H9 (cell line): ENCODE data around the gene NCK1. TPM values are rescaled to one million over a fixed set of nuclear protein-coding genes. Genes with fewer than 3 reads are reported as not detected.

Experiments used
- DNase-seq: peaks from one replicate; pipeline ENCODE4 v3.0.0-alpha.2; 2017
- H2AFZ ChIP-seq: one replicate; pipeline ENCODE4 v1.6.1; 2013; ENCODE audit warnings: mild to moderate bottlenecking, low read length, control low read depth, moderate library complexity
- H2AK5ac ChIP-seq: 2 replicates; pipeline ENCODE4 v1.6.1; 2013; ENCODE audit warnings: low read length, control low read depth, mixed read lengths; ENCODE audit not compliant: insufficient read length
- H2BK120ac ChIP-seq: one replicate; pipeline ENCODE4 v1.6.1; 2013; ENCODE audit warnings: low read depth, mild to moderate bottlenecking, low read length, control low read depth, inconsistent platforms; ENCODE audit not compliant: poor library complexity, severe bottlenecking
- H2BK12ac ChIP-seq: 2 replicates; pipeline ENCODE4 v1.6.1; 2013; ENCODE audit warnings: low read length, control low read depth, mixed read lengths, low read depth; ENCODE audit not compliant: insufficient read length
- H2BK15ac ChIP-seq: 2 replicates; pipeline ENCODE4 v1.6.1; 2013; ENCODE audit warnings: low read depth, low read length, control low read depth
- H2BK20ac ChIP-seq: one replicate; pipeline ENCODE4 v1.6.1; 2013; ENCODE audit warnings: low read depth, mild to moderate bottlenecking, low read length, control low read depth, inconsistent platforms; ENCODE audit not compliant: poor library complexity, severe bottlenecking
- H2BK5ac ChIP-seq: 2 replicates; pipeline ENCODE4 v1.6.1; 2013; ENCODE audit warnings: low read length, control low read depth, mixed read lengths; ENCODE audit not compliant: insufficient read length
- H3K14ac ChIP-seq: 2 replicates; pipeline ENCODE4 v1.6.1; 2013; ENCODE audit warnings: low read length, control low read depth; ENCODE audit not compliant: insufficient read depth
- H3K18ac ChIP-seq: 2 replicates; pipeline ENCODE4 v1.6.1; 2013; ENCODE audit warnings: low read depth, mild to moderate bottlenecking, mixed read lengths, low read length, control low read depth; ENCODE audit not compliant: insufficient read length
- H3K23ac ChIP-seq: 2 replicates; pipeline ENCODE4 v1.6.1; 2013; ENCODE audit warnings: low read length, control low read depth, mixed read lengths, low read depth; ENCODE audit not compliant: insufficient read length
- H3K23me2 ChIP-seq: 2 replicates; pipeline ENCODE4 v1.6.1; 2013; ENCODE audit warnings: low read depth, mild to moderate bottlenecking, mixed read lengths, low read length, control low read depth; ENCODE audit not compliant: insufficient read length, poor library complexity, severe bottlenecking
- H3K27ac ChIP-seq: 2 replicates; pipeline ENCODE4 v1.5.1; 2013; ENCODE audit warnings: low read length, control low read depth, mixed read lengths, low read depth; ENCODE audit not compliant: insufficient read length
- H3K27me3 ChIP-seq: 2 replicates; pipeline ENCODE4 v1.6.1; 2013; ENCODE audit warnings: low read length, control low read depth, inconsistent platforms; ENCODE audit not compliant: insufficient read depth
- H3K4ac ChIP-seq: 2 replicates; pipeline ENCODE4 v1.6.1; 2013; ENCODE audit warnings: low read depth, mild to moderate bottlenecking, control low read depth, inconsistent platforms, low read length, moderate library complexity
- H3K4me1 ChIP-seq: 2 replicates; pipeline ENCODE4 v1.6.1; 2013; ENCODE audit warnings: low read length, control low read depth, inconsistent platforms; ENCODE audit not compliant: insufficient read depth
- H3K4me2 ChIP-seq: 2 replicates; pipeline ENCODE4 v1.6.1; 2013; ENCODE audit warnings: low read length, control low read depth, mixed read lengths; ENCODE audit not compliant: insufficient read length, insufficient read depth
- H3K56ac ChIP-seq: 2 replicates; pipeline ENCODE4 v1.6.1; 2013; ENCODE audit warnings: low read depth, mild to moderate bottlenecking, mixed read lengths, low read length, control low read depth; ENCODE audit not compliant: insufficient read length
- H3K79me1 ChIP-seq: 2 replicates; pipeline ENCODE4 v1.6.1; 2013; ENCODE audit warnings: low read depth, mild to moderate bottlenecking, moderate library complexity, low read length, control low read depth, inconsistent platforms; ENCODE audit not compliant: insufficient read depth, poor library complexity, severe bottlenecking
- H3K79me2 ChIP-seq: 2 replicates; pipeline ENCODE4 v1.6.1; 2013; ENCODE audit warnings: low read length, control low read depth, inconsistent platforms; ENCODE audit not compliant: insufficient read depth
- H3K9ac ChIP-seq: 2 replicates; pipeline ENCODE4 v1.6.1; 2013; ENCODE audit warnings: low read length, control low read depth, mixed read lengths; ENCODE audit not compliant: insufficient read length; ENCODE audit errors: extremely low read depth
- H3K9me3 ChIP-seq: one replicate; pipeline ENCODE4 v1.6.1; 2013; ENCODE audit warnings: low read depth, low read length, inconsistent platforms; ENCODE audit not compliant: control insufficient read depth
- H3T11ph ChIP-seq: one replicate; pipeline ENCODE4 v1.6.1; 2013; ENCODE audit warnings: mild to moderate bottlenecking, low read length, control low read depth, inconsistent platforms
- H4K20me1 ChIP-seq: one replicate; pipeline ENCODE4 v1.6.1; 2013; ENCODE audit not compliant: control insufficient read depth, insufficient read length, insufficient read depth
- H4K5ac ChIP-seq: 2 replicates; pipeline ENCODE4 v1.6.1; 2013; ENCODE audit warnings: low read depth, mild to moderate bottlenecking, mixed read lengths, low read length, control low read depth; ENCODE audit not compliant: insufficient read length
- H4K8ac ChIP-seq: replicated peaks from 2 replicates; pipeline ENCODE4 v1.6.1; 2013; ENCODE audit warnings: low read length, control low read depth, mixed read lengths, low read depth; ENCODE audit not compliant: insufficient read length
- H4K91ac ChIP-seq: 2 replicates; pipeline ENCODE4 v1.6.1; 2013; ENCODE audit warnings: low read depth, mild to moderate bottlenecking, moderate library complexity, mixed read lengths, low read length, control low read depth; ENCODE audit not compliant: insufficient read length
- H3K27ac Mint-ChIP-seq, 3 experiments: 2 replicates in 2 of 3; 3 replicates in 1 of 3; pipeline ENCODE4 v1.8.0; 2020 to 2021; ENCODE audit warnings: mixed read lengths in 3 of 3, mild to moderate bottlenecking in 1 of 3, moderate library complexity in 1 of 3
- H3K27me3 Mint-ChIP-seq: 2 replicates; pipeline ENCODE4 v1.8.0; 2021; ENCODE audit warnings: low read depth, mild to moderate bottlenecking, moderate library complexity, mixed read lengths
- H3K36me3 Mint-ChIP-seq, 3 experiments: 2 replicates in 2 of 3; 3 replicates in 1 of 3; pipeline ENCODE4 v1.8.0; 2020 to 2021; ENCODE audit warnings: low read depth in 3 of 3, mixed read lengths in 3 of 3; ENCODE audit not compliant: insufficient read depth in 1 of 3
- H3K4me1 Mint-ChIP-seq, 2 experiments: 2 replicates each; pipeline ENCODE4 v1.8.0; 2020; ENCODE audit warnings: mixed read lengths in 2 of 2
- H3K4me3 Mint-ChIP-seq, 2 experiments: 2 replicates in 1 of 2; 3 replicates in 1 of 2; pipeline ENCODE4 v1.8.0; 2020 to 2021; ENCODE audit warnings: mild to moderate bottlenecking in 2 of 2, mixed read lengths in 2 of 2, moderate library complexity in 1 of 2
- H3K9me3 Mint-ChIP-seq, 2 experiments: 2 replicates in 1 of 2; 3 replicates in 1 of 2; pipeline ENCODE4 v1.8.0; 2020; ENCODE audit warnings: mild to moderate bottlenecking in 2 of 2, mixed read lengths in 2 of 2, moderate library complexity in 1 of 2
- WGBS: extraction: QIAGEN DNeasy Blood & Tissue Kit; methylation state at CpG from one replicate; pipeline ENCODE4 v1.1.7; 2013; ENCODE audit warnings: missing lambda C conversion rate, low lambda C conversion rate, mixed read lengths; ENCODE audit not compliant: insufficient read length; ENCODE audit errors: extremely low coverage; 5-methylcytosine and 5-hydroxymethylcytosine counted together
- total RNA-seq: library from RNA; stranded (reverse); gene quantifications from 2 replicates; pipeline ENCODE4 v1.2.1, GENCODE V29; 2021
- TF ChIP-seq, protein P1 (sequence below): fragments of 200-600 bp; sonication (generic); conservative IDR thresholded peaks from 3 replicates; pipeline ENCODE4 v1.8.0; 2021; ENCODE audit warnings: antibody characterized with exemption, mild to moderate bottlenecking

Gene NCK1
- total RNA-seq, 1 experiment from 2014 or later, result 26.4 TPM

- H4K8ac ChIP-seq, result no peak overlapping the region
- no peak overlapping the region for H2BK120ac ChIP-seq
- H2BK12ac ChIP-seq, result no peak overlapping the region
- DNase-seq, result no peak
- Mint-ChIP-seq H3K27ac (no peak overlapping the region), H3K36me3 (peaks cover 0 to 3% (median 0%) of the 10 kb centered on the region in 3 experiments; a peak in 2 of 7 replicates), H3K4me1 (no peaks in the 10 kb centered on the region), H3K4me3 (no peak overlapping the region), H3K9me3 (peaks cover 0 to 4% of the 10 kb centered on the region in 2 experiments; a peak in 2 of 5 replicates), H3K27me3 (no peaks in the 10 kb centered on the region)
- WGBS, result no CpG with 5 or more reads among the region's 3 CpGs
- no peak overlapping the region for H3K18ac ChIP-seq
- no peak overlapping the region for H3K4me2 ChIP-seq
- no peaks in the 10 kb centered on the region for H3K27me3 ChIP-seq
- no peak overlapping the region for H2AK5ac ChIP-seq
- no peak overlapping the region for H3K4ac ChIP-seq
- H2BK20ac ChIP-seq, result no peak overlapping the region
- H3T11ph ChIP-seq, result no peak overlapping the region
- H2BK15ac ChIP-seq, result no peak overlapping the region
- H3K14ac ChIP-seq, result no peak overlapping the region
- H3K79me1 ChIP-seq, result no peaks in the 10 kb centered on the region
- no peaks in the 10 kb centered on the region; the same call in 1 of the 2 replicates for H3K4me1 ChIP-seq
- no peaks in the 10 kb centered on the region for H3K9me3 ChIP-seq
- no peak overlapping the region for H3K27ac ChIP-seq
- no peak overlapping the region for H2BK5ac ChIP-seq
- H3K79me2 ChIP-seq, result no peaks in the 10 kb centered on the region
- no peak overlapping the region for H4K91ac ChIP-seq
- TF ChIP-seq, protein P1, sequence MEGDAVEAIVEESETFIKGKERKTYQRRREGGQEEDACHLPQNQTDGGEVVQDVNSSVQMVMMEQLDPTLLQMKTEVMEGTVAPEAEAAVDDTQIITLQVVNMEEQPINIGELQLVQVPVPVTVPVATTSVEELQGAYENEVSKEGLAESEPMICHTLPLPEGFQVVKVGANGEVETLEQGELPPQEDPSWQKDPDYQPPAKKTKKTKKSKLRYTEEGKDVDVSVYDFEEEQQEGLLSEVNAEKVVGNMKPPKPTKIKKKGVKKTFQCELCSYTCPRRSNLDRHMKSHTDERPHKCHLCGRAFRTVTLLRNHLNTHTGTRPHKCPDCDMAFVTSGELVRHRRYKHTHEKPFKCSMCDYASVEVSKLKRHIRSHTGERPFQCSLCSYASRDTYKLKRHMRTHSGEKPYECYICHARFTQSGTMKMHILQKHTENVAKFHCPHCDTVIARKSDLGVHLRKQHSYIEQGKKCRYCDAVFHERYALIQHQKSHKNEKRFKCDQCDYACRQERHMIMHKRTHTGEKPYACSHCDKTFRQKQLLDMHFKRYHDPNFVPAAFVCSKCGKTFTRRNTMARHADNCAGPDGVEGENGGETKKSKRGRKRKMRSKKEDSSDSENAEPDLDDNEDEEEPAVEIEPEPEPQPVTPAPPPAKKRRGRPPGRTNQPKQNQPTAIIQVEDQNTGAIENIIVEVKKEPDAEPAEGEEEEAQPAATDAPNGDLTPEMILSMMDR, result no peak
- no peak overlapping the region for H4K5ac ChIP-seq
- no peak overlapping the region for H3K9ac ChIP-seq
- H4K20me1 ChIP-seq, result no peaks in the 10 kb centered on the region
- no peak overlapping the region for H3K23ac ChIP-seq
- H3K23me2 ChIP-seq, result no peaks in the 10 kb centered on the region
- no peak overlapping the region for H2AFZ ChIP-seq
- H3K56ac ChIP-seq, result no peak overlapping the region
These were observed 117.7 kb downstream of the NCK1 start for GRCh38 chr3:136979684-136980083.
